Thoracic aorta (tissue), 2 donors: ENCODE data around the gene SASS6. TPM values are rescaled to one million over a fixed set of nuclear protein-coding genes. Genes with fewer than 3 reads are reported as not detected.

Experiments used
- ATAC-seq: fragments of 150-250 bp; one replicate; pipeline ENCODE4 v1.8.0; 2017; ENCODE audit warnings: low read depth; ENCODE audit not compliant: insufficient number of reproducible peaks, low FRiP score
- DNase-seq: peaks from one replicate; pipeline ENCODE4 v3.0.0-alpha.2; 2020; ENCODE audit warnings: low spot score
- H3K27ac ChIP-seq, 2 donors: fragments of 200-600 bp; sonication (generic); 1 replicate in 1 of 2; 2 replicates in 1 of 2; pipeline ENCODE4 v1.5.1; 2016; ENCODE audit warnings: mild to moderate bottlenecking in 2 of 2, moderate library complexity in 2 of 2
- H3K27me3 ChIP-seq: fragments of 200-600 bp; sonication (generic); replicated peaks from 2 replicates; pipeline ENCODE4 v1.6.0; 2016; ENCODE audit warnings: mild to moderate bottlenecking; ENCODE audit not compliant: insufficient read depth
- H3K36me3 ChIP-seq: fragments of 200-600 bp; sonication (generic); one replicate; pipeline ENCODE4 v1.5.1; 2016
- H3K4me1 ChIP-seq, 2 donors: fragments of 200-600 bp; sonication (generic); 1 replicate in 1 of 2; 2 replicates in 1 of 2; pipeline versions ENCODE4 v1.5.1 to v1.6.0; 2016; ENCODE audit warnings: low read depth in 2 of 2, mild to moderate bottlenecking in 1 of 2; ENCODE audit not compliant: control insufficient read depth in 1 of 2
- H3K4me3 ChIP-seq: fragments of 200-600 bp; sonication (generic); 2 replicates; pipeline ENCODE4 v1.5.1; 2016; ENCODE audit warnings: mild to moderate bottlenecking
- H3K9me3 ChIP-seq: fragments of 200-600 bp; sonication (generic); 2 replicates; pipeline ENCODE4 v1.5.1; 2016
- CTCF ChIP-seq: fragments of 200-600 bp; sonication (generic); IDR thresholded peaks from one replicate; pipeline ENCODE4 v1.5.1; 2019; ENCODE audit warnings: antibody characterized with exemption
- total RNA-seq, 2 donors: library from RNA; depleted of rRNA; stranded (reverse); fragments of >200 nt; gene quantifications; one replicate each; pipeline versions ENCODE4 v1.1.0 to v1.2.3, GENCODE V29; 2016

Gene SASS6
- total RNA-seq, 2 donors from 2014 or later, result 2.4 to 3.2 TPM

DNA sequence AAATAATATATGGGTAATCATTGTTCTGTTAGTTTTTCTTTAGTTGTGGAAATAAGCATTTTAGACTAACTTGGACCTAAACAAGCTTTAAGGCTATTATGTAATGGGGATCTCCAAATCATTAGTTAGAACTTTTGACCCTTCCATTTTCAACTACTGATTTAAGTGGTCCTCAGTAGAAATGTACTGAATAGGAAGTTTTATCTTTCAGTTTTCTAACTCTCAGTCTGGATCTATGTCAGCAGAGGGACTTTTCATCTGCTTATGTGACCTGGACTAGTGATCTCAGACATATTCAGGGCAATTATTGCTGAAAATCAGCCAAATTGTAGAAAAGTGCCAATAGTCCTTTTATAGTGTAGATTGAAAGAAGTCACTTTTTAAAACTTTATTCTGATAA lies 56.0 kb downstream of the SASS6 start:
- Histone ChIP-seq H3K27ac (peak overlapping the region; percentile 62 to 85), H3K9me3 (no peaks in the 10 kb centered on the region), H3K36me3 (peaks cover 10% of the 10 kb centered on the region), H3K27me3 (no peaks in the 10 kb centered on the region), H3K4me1 (peaks cover 8 to 45% of the 10 kb centered on the region in 2 donors), H3K4me3 (no peak overlapping the region)
- TF ChIP-seq CTCF, result no peak
- DNase-seq (no peak), ATAC-seq (no peak)

DNA sequence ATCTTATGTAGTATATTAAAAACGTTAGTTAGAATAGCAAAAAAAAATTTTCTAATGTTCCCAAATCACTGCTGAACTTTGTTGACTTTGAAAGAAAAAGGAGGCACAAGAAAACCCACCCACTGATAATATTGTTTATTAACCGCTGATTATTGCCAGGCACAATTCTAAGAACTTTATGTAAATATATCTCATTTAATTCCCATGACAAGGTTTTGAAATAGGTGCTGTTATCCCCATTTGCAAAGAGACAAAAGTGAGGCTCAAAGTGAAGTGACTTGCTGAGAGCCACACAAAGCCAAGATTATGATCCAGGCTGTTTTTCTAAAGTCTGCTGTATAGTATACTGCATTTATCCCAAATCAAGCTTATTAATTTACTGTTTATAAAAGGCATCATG lies 56.4 kb downstream of the SASS6 start:
- Histone ChIP-seq H3K36me3 (peaks cover 15% of the 10 kb centered on the region), H3K4me1 (peaks cover 8 to 41% of the 10 kb centered on the region in 2 donors), H3K4me3 (no peak overlapping the region), H3K9me3 (no peaks in the 10 kb centered on the region), H3K27me3 (no peaks in the 10 kb centered on the region), H3K27ac (peak overlapping the region; percentile 62 to 85)
- no peak for DNase-seq
- ATAC-seq, result no peak
- TF ChIP-seq CTCF, result no peak

GRCh38 chr1:100075773-100076172 lies 57.0 kb downstream of the SASS6 start:
- no peaks in the 10 kb centered on the region for H3K9me3 ChIP-seq
- DNase-seq (no peak), ATAC-seq (peak; percentile 70)
- H3K27me3 ChIP-seq, result no peaks in the 10 kb centered on the region
- H3K4me1 ChIP-seq, result peaks cover 6 to 36% of the 10 kb centered on the region in 2 donors
- TF ChIP-seq CTCF, result no peak
- peak overlapping the region; percentile 14 for H3K4me3 ChIP-seq
- peaks cover 18% of the 10 kb centered on the region for H3K36me3 ChIP-seq
- H3K27ac ChIP-seq, result peak overlapping the region; percentile 62 to 85

DNA sequence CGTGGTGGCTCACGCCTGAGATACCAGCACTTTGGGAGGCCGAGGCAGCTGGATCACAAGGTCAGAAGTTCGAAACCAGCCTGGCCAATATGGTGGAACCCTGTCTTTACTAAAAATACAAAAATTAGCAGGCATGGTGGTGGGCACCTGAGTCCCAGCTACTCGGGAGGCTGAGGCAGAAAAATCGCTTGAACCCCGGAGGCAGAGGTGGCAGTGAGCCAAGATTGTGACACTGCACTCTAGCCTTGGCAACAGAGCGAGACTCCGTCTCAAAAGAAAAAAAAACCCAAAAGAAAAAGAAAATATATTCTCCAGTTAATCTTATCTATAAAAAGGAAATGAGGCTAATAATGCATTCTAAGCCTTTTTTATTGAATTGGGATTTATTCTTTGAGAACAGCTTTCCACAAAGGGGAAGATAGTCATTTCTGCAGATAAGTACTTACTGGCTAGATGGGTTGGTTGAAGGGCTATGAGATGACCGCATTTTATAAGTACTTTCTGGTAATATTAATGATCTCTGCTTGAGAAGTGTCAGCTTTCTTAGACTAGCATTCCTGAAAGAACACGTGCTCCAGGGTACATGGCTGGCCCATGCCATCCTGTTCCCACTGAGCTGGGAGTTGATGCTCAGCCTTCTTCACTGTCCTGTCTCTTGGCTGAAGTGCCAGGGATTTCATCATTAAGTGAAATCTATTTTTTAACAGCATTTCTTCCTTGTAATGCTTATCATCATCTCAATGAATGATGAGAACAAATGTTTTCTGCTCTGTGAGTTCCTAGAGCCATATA lies 57.9 kb downstream of the SASS6 start:
- H3K4me3 ChIP-seq, result no peak overlapping the region
- no peaks in the 10 kb centered on the region for H3K9me3 ChIP-seq
- ATAC-seq (no peak), DNase-seq (no peak)
- peaks cover 24% of the 10 kb centered on the region for H3K36me3 ChIP-seq
- H3K27me3 ChIP-seq, result no peaks in the 10 kb centered on the region
- no peak for TF ChIP-seq CTCF
- peaks cover 6 to 34% of the 10 kb centered on the region in 2 donors for H3K4me1 ChIP-seq
- H3K27ac ChIP-seq, result peak overlapping the region; percentile 1 to 85

- peaks cover 6 to 34% of the 10 kb centered on the region in 2 donors for H3K4me1 ChIP-seq
- no peak for TF ChIP-seq CTCF
- no peak for ATAC-seq
- H3K36me3 ChIP-seq, result peaks cover 26% of the 10 kb centered on the region
- H3K27me3 ChIP-seq, result no peaks in the 10 kb centered on the region
- no peak for DNase-seq
- no peak overlapping the region for H3K27ac ChIP-seq
- H3K4me3 ChIP-seq, result no peak overlapping the region
- H3K9me3 ChIP-seq, result no peaks in the 10 kb centered on the region
These were observed 59.2 kb downstream of the SASS6 start for GRCh38 chr1:100073531-100073930.
